ENCODE results near the gene LRRC32.

DNA sequence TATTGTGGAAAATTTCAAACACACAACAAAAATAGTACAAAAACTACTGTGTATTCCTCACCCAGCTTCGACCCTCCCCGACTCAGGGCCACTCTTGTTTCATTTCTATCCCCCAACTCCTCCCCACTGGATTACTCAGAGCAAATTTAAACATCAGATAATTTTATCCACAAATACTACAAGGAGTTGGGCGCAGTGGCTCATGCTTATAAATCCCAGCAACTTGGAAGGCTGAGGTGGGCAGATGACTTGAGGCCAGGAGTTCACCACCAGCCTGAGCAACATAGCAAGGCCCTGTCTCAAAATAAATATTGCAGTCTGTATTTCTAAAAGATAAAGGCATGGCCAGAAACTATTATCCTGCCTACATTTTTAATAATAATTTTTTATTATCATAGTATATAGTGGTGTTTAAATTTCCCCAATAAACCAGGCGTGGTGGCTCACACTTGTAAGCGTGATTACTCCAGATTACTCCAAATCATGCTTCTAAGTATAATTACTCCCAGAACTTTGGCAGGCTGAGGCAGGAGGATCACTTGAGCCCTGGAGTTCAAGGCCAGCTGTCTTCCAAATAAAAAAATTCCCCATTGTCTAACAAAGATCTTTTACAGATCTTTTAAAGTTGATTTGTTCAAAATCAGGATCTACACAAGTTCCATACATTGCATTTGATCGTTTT lies 39.8 kb downstream of the LRRC32 start:
- TF ChIP-seq, protein P1, sequence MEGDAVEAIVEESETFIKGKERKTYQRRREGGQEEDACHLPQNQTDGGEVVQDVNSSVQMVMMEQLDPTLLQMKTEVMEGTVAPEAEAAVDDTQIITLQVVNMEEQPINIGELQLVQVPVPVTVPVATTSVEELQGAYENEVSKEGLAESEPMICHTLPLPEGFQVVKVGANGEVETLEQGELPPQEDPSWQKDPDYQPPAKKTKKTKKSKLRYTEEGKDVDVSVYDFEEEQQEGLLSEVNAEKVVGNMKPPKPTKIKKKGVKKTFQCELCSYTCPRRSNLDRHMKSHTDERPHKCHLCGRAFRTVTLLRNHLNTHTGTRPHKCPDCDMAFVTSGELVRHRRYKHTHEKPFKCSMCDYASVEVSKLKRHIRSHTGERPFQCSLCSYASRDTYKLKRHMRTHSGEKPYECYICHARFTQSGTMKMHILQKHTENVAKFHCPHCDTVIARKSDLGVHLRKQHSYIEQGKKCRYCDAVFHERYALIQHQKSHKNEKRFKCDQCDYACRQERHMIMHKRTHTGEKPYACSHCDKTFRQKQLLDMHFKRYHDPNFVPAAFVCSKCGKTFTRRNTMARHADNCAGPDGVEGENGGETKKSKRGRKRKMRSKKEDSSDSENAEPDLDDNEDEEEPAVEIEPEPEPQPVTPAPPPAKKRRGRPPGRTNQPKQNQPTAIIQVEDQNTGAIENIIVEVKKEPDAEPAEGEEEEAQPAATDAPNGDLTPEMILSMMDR (optimal IDR thresholded peaks at IDR 0.05 in 1 of 3, IDR thresholded peaks at IDR 0.05 in 1 of 3, conservative IDR thresholded peaks at IDR 0.05 in 1 of 3; ENCODE audit: extremely low read depth in 1 of 3, insufficient read depth in 2 of 3, low read length in 3 of 3) = no peak
- TF ChIP-seq EZH2 (IDR thresholded peaks at IDR 0.05; ENCODE audit: low read length) = no peak

Measured in keratinocyte (primary cell).